Kidney epithelial cell (primary cell): ENCODE data around the gene BTBD8. TPM values are rescaled to one million over a fixed set of nuclear protein-coding genes. Genes with fewer than 3 reads are reported as not detected.

Source experiments
- DNase-seq: peaks from one replicate; pipeline ENCODE4 v3.0.0-alpha.2; 2010; ENCODE audit warnings: low read depth
- H3K27me3 ChIP-seq: 2 replicates; pipeline ENCODE4 v1.6.0; 2011; ENCODE audit warnings: low read length; ENCODE audit not compliant: control insufficient read depth, insufficient read depth
- H3K36me3 ChIP-seq: 2 replicates; pipeline ENCODE4 v1.5.1; 2011; ENCODE audit warnings: low read length; ENCODE audit not compliant: control insufficient read depth, insufficient read depth
- H3K4me3 ChIP-seq: 2 replicates; pipeline ENCODE4 v1.5.1; 2011; ENCODE audit warnings: low read depth, mild to moderate bottlenecking, control low read depth, low read length
- CTCF ChIP-seq: IDR thresholded peaks from 2 replicates; pipeline ENCODE4 v1.5.1; 2011; ENCODE audit warnings: mild to moderate bottlenecking, moderate library complexity, low read length, control low read depth, inconsistent platforms; ENCODE audit not compliant: insufficient read depth, poor library complexity, severe bottlenecking
- total RNA-seq: library from RNA; depleted of rRNA; stranded (reverse); fragments of >200 nt; gene quantifications from 2 replicates; pipeline ENCODE4 v1.2.3, GENCODE V29; 2015

BTBD8 gene
- 3.3 and 3.6 TPM in 2 replicates for total RNA-seq

GRCh38 chr1:92080128-92080985 lies at the start of gene BTBD8:
Gene BTBD8, plus strand, starts transcription at chr1:92080345. Its CDS starts 227 bp downstream, at chr1:92080572.
- peak; percentile 25 for DNase-seq
- Histone ChIP-seq H3K4me3 (peak within 1 kb of the TSS; percentile 62), H3K27me3 (no peaks in the 10 kb centered on the region), H3K36me3 (no peaks in the 10 kb centered on the region)
- no peak for TF ChIP-seq CTCF

GRCh38 chr1:92030656-92031107 lies 49.5 kb upstream of the BTBD8 start:
- no peak for TF ChIP-seq CTCF
- H3K27me3 ChIP-seq: no peaks in the 10 kb centered on the region
- DNase-seq: peak; percentile 72
- H3K4me3 ChIP-seq: peak overlapping the region; percentile 77
- H3K36me3 ChIP-seq: no peaks in the 10 kb centered on the region

- Histone ChIP-seq H3K36me3 (no peaks in the 10 kb centered on the region), H3K4me3 (no peak overlapping the region), H3K27me3 (no peaks in the 10 kb centered on the region)
- no peak for DNase-seq
- TF ChIP-seq CTCF: no peak
Measured at GRCh38 chr1:92031281-92032110, 48.6 kb upstream of the BTBD8 start.

GRCh38 chr1:92037400-92037799 lies 42.7 kb upstream of the BTBD8 start:
- H3K36me3 ChIP-seq: no peaks in the 10 kb centered on the region
- DNase-seq: no peak
- no peaks in the 10 kb centered on the region for H3K27me3 ChIP-seq
- no peak for TF ChIP-seq CTCF
- no peak overlapping the region for H3K4me3 ChIP-seq

GRCh38 chr1:92038695-92039346 lies 41.3 kb upstream of the BTBD8 start:
- no peak for DNase-seq
- Histone ChIP-seq H3K36me3 (no peaks in the 10 kb centered on the region), H3K4me3 (no peak overlapping the region), H3K27me3 (no peaks in the 10 kb centered on the region)
- TF ChIP-seq CTCF: no peak
